Tibial nerve (tissue), 4 donors: ENCODE results near the gene PSTPIP2.

Experiments used
- EP300 ChIP-seq, 2 donors: sonication (generic); formaldehyde crosslinking; IDR thresholded peaks; one replicate each; pipeline ENCODE4 v1.6.1; 2017; ENCODE audit warnings: antibody characterized with exemption in 2 of 2, mild to moderate bottlenecking in 1 of 2
- TF ChIP-seq, protein P1 (sequence below), 5 experiments: fragments of 200-600 bp in 3 of 5; fragments of 450-650 bp in 2 of 5; sonication (generic) in 3 of 5; IDR thresholded peaks; one replicate each; pipeline ENCODE4 v1.5.1; 2016 to 2019; ENCODE audit warnings: antibody characterized with exemption in 5 of 5, mild to moderate bottlenecking in 3 of 5, moderate library complexity in 2 of 5

DNA sequence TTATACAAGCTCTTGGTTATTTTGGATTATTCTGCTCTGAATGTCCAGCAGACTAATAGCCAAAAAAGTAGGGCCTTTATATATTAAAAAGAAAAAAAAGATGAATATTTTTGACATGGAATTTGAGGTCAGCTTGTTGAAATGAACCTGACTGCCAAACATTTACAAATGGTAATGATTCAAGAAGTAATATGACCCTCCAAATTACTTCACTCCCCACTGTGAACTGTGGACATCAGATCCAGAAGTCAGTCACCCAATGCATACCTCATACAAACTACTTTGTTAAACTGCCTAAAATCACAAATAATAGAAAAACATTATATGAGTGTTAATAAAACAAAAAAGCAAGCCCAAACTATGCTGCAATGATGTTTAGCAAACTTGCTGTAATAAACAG lies 115.0 kb downstream of the PSTPIP2 start:
- TF ChIP-seq, protein P1, sequence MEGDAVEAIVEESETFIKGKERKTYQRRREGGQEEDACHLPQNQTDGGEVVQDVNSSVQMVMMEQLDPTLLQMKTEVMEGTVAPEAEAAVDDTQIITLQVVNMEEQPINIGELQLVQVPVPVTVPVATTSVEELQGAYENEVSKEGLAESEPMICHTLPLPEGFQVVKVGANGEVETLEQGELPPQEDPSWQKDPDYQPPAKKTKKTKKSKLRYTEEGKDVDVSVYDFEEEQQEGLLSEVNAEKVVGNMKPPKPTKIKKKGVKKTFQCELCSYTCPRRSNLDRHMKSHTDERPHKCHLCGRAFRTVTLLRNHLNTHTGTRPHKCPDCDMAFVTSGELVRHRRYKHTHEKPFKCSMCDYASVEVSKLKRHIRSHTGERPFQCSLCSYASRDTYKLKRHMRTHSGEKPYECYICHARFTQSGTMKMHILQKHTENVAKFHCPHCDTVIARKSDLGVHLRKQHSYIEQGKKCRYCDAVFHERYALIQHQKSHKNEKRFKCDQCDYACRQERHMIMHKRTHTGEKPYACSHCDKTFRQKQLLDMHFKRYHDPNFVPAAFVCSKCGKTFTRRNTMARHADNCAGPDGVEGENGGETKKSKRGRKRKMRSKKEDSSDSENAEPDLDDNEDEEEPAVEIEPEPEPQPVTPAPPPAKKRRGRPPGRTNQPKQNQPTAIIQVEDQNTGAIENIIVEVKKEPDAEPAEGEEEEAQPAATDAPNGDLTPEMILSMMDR (IDR thresholded peaks at IDR 0.05): no peak
- no peak for TF ChIP-seq EP300 (IDR thresholded peaks at IDR 0.05)
